Stimulated activated CD8-positive, alpha-beta memory T cell treated with anti-CD3 and anti-CD28 coated beads, Interleukin-15, amount 100 ng/mL, for 24 hours (primary cell): ENCODE measurements around the gene DNAH10.

Experiments used
- DNase-seq: peaks from one replicate; pipeline ENCODE4 v3.0.0-alpha.2; 2020; ENCODE audit warnings: low read depth

Gene DNAH10

DNA sequence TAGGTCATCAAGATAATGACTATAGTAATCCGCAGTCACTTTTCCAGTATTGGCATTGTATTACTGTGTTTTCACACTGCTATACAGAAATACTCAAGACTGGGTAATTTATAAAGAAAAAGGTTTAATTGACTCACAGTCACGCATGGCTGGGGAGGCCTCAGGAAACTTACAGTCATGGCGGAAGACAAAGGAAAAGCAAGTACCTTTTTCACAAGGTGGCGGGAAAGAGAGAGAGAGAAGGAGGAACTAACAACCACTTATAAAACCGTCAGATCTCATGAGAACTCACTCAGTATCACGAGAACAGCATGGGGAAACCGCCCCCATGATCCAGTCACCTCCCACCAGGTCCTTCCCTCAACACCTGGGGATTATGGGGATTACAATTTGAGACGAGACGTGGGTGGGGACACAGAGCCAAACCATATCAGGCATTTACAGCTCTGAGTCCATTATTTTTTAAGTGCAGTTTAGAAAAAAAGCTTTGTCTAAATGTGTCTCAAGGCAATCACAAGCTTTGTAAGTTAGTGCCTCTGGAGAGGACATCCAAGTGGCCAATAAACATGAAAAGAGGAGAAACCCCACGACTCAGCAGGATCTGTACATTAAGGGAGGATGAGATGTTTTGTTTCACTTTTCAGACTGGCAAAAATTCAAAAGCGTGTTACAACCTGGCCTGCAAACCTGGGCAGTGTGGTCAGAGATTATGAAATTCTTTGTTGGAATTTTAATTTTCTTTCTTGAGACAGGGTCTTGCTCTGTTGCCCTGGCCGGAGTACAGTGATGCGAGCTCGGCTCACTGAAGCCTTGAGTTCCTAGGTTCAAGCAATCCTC, 82.0 kb downstream of the DNAH10 start:
- no peak for DNase-seq

GRCh38 chr12:123845881-123846280, 83.8 kb downstream of the DNAH10 start:
- no peak for DNase-seq

DNA sequence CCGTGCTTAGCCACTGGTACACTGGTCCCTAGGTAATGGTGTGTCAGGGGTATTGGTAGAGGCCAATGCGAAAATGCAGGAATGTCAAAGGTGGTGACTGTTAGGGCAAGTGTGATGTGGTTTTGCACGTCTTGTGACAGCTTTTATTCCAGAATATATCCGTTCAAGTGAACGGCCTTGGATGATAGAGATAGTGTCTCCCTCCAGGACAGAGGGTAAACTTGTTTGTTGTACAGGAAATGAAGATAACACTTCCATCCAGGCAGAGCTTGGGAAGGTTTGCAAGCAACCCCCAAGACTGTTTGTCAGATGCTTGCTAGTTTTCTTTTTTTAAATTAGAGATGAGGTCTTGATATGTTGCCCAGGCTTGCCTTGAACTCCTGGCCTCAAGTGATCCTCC, 84.2 kb downstream of the DNAH10 start:
- DNase-seq: no peak

DNA sequence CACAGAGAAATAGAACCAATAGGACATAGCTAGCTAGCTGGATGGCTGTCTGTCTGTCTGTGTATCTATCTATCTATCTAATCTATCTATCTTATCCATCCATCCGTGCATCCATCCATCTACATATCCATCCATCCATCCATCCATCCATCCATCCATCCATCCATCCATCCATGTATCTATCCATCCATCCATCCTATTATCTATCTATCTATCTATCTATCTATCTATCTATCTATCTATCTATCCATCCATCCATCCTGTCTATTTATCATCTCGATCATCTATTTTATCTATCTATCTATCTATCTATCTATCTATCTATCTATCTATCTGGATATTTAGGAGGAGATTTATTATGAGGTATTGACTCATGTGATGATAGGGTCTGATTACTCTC, 84.9 kb downstream of the DNAH10 start:
- no peak for DNase-seq

- DNase-seq: no peak
These were observed 85.8 kb downstream of the DNAH10 start for GRCh38 chr12:123847876-123848275.

DNA sequence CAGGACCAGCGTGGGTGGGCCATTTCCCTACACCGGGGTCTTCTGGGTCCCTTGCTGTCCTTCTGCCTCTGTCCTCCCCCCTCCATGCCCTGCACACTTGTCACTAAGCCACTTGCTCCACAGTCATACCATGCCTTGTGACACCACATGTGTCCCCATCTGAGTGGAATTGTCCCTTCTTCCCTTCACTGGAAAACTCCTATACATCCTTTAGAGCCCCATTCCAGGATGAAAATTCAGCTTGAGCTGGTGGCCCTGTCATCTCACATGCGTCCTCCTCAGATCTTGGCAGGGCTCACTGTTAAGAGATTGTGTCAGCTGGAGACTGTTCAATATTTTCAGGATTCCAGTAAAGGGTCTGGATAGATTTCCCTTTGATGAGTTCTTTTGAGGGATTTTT, 87.4 kb downstream of the DNAH10 start:
- no peak for DNase-seq

DNA sequence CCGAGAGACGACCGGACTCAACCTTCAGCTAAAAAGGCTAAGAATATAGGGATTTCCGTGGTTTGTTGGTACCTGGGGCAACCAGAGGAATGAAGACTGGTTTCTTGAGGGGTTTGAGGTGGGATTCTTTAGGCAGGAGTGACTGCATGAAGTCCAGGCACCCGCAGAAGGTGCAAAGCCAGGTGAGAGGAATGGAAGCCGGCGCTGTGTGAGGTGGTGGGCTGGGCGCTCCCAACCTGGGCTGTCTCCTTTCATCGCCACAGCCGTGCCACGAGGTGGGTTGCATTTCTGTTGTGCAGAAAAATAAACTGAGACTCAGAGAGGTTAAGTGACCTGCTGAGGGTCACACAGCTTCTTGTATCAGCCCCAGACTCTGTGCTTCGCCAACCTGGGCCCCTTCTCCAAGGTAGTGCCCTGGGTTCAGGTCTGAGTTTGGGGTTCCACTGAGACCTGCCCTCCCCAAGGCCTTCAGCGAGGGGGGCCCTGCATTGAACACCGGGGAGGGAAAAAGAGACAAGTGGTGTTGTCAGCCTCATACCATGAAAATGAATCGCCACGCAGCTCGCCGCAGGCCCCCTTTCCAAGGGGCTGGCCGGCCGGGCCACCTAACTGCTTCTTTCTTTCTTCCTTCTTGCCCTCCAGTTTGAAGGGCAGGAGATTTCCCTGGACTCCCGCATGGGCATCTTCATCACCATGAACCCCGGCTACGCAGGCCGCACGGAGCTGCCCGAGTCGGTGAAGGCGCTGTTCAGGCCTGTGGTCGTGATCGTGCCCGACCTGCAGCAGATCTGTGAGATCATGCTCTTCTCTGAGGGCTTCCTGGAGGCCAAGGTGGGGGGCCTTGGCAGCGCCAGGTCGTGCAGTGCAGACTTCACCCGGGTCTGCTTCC, 88.4 kb downstream of the DNAH10 start:
- no peak for DNase-seq

DNA sequence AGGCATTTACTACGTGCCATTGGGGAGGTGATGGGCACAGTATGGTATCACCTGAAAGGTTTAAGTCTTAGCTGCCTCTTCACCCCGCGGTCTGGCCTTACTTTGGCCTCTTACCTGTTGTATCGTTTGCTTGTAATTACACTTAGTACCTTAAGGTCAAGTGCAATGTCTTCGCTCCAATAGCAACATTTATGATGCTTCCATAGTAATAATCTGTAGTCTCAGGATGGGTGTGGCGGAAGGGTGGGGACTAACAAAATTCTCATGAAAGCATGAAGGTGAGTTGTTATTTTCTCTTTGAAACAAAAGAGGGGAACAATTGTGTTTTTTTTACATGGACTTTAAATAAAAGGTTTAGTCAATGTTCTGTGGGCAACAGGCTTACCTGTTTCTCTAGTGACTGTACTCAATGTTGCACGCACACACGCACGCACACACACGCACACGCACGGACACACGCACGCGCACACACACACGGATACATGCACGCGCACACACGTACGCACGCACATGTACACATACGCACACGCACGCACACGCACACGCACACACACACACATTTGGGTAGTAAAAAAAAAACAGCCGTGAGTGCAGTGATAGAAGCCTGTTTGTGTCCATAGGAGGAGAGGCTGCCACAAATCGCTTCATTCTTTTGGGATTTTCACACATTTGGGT, 91.4 kb downstream of the DNAH10 start:
- DNase-seq: no peak

- no peak for DNase-seq
These were observed 92.1 kb downstream of the DNAH10 start for GRCh38 chr12:123854232-123854631.

DNA sequence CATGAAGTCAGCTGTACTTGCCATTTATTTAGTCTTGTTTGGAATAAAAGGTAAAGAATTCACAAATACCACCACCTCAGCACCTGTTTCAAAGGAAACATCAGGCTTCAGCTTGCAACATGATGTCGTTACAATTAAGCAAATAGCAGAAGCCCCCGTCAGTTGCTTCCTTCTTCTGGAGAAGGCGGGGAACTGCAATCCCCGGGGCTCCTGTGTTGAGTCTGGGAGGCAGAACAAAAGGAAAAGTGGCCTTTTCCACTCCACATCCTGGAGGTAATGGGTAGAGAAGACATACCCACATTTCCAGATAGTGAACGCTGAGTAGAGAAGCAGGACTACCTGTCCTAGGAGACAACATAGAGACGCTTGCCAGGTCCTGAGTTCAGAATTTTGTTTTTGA, 92.8 kb downstream of the DNAH10 start:
- DNase-seq: no peak

DNA sequence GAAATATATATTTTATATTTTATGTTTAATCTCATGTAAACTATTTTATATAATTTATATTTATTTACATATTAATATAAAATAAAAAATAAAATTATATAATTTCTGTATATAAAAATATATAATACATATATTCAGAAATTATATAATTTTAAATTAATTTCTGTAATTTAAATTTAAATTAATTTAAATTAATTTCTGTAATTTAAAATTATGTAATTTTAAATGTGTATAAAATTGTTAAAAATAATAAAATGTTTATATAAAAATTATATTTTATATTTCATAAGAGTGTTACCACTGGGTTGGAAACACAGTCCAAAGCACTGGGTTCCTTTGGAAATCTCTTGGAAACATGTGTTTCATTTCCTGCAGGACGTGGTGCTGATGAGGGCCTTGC, 94.6 kb downstream of the DNAH10 start:
- no peak for DNase-seq

GRCh38 chr12:123858176-123858575, 96.1 kb downstream of the DNAH10 start:
- no peak for DNase-seq

DNA sequence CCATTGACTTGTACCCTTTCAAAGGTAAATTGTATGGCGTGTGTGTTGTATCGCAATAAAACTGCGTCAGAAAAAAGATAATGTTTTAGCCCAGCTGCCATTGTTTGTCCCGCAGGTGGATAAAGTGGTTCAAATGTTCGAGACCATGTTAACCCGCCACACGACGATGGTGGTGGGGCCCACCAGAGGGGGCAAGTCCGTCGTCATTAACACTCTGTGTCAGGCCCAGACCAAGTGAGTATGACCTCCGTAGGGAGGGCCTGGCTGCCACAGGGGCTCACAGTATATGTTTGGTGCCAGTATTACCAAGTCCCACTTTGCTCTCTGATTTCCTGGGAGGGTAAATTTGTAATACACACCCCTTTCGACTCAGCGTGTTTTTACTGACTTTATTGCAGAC, 96.9 kb downstream of the DNAH10 start:
- no peak for DNase-seq

DNA sequence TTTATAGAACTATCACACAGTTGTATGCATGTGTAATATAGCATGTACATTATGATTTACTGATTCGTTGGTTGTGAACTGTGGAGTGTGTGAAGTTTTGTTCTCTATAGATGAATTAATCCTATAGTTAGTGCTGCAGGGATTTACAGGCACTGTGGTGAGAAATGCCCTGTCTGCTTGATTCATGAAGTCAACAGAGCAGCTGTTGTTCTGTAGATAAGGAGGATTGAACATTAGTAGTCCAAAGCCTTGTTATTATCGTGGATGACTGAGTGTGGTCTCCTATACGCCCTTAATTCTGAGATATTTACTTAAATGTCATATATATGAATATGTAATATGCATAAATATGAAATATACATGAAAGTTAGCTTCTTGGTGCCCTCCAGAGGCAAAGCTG, 98.3 kb downstream of the DNAH10 start:
- no peak for DNase-seq

- DNase-seq: no peak
These were observed 99.3 kb downstream of the DNAH10 start for GRCh38 chr12:123861392-123861791.

DNA sequence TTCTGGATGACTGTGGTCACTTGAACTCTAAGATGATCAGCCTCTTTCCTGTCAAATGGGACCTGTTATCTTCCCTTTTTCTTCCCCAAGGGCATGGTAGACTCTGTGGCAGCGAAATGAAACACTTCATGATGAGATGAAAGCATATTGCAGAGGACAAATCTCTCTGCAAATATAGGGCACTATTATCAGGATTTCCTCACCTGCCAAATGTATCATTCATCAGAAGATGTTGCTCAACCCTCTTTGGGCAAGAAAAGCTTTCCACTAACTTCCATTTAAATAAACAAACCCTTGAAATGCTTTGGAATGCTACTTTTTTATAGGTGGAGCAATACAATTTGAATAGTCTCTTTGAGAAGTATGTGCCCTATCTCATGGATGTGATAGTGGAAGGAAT, 105.0 kb downstream of the DNAH10 start:
- no peak for DNase-seq

DNA sequence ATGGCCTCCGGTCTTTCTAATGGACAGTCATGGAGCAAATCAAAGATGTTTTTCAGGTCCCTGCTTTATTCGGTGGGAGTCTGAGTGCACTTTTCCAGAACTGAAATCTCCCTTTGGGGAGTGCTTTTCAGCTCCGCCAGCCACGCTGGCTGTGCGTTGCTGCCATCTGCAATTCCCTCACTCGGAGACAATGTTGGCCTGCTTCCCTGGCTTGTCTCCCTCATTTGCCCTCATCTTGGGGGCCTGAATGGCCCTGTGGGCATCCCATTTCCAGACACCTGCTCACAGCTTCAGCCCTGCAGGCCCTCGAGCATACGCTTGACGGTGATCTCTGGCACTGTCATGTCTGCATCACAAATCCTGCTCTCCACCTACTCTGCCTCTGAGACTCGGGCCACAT, 106.7 kb downstream of the DNAH10 start:
- no peak for DNase-seq

DNA sequence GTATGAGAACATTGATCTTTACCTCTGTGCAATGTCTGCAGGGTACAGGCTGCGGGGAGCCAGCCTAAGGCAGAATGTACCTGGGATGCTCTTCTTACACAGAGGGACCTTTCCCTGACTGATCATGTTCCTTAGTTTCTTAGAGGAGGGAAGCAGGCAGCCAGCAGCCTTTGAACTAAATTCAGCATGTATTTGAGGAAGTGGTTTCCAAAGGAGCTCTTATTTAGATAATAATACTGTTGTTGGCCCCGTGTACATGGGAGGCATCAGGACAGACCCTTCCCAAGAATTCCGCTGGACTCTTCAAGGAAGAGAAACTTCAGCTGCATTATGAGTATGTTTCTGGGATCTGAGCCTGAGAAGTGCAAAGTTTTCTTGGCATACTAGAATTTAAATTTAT, 111.7 kb downstream of the DNAH10 start:
- DNase-seq: no peak

GRCh38 chr12:123877968-123878367, 115.9 kb downstream of the DNAH10 start:
- DNase-seq: no peak

GRCh38 chr12:123879101-123879500, 117.0 kb downstream of the DNAH10 start:
- no peak for DNase-seq

- no peak for DNase-seq
These were observed 117.6 kb downstream of the DNAH10 start for GRCh38 chr12:123879691-123880090.

DNA sequence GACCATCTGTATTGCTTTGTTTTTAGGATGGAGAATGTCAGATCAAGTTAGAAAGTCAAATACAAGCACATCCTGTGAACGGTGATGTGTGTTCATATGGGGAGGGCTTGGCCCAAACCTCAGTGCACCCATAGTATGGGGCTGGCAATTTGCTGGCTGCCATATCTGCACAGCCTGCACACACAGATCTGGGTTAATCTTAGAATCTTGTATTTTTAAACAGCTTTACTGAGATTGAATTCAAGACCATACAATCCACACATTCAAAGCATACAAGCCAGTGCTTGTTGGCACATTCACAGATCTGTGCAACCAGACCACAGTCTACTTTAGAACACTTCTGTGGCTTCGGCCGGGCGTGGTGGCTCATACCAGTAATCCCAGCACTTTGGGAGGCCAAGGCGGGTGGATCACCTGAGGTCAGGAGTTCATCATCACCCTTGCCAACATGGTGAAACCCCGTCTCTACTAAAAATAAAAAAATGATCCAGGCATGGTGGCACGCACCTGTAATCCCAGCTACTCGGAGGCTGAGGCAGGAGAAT, 120.1 kb downstream of the DNAH10 start:
- DNase-seq: no peak
